Peyer's patch (tissue), 4 donors: ENCODE measurements around the gene CDH2.

Experiments used
- POLR2A ChIP-seq, 2 donors: fragments of 450-650 bp; IDR thresholded peaks; one replicate each; pipeline ENCODE4 v1.5.1; 2017; ENCODE audit warnings: antibody characterized with exemption in 2 of 2, mild to moderate bottlenecking in 2 of 2, moderate library complexity in 2 of 2
- TF ChIP-seq, protein P1 (sequence below), 6 experiments: fragments of 450-650 bp in 4 of 6; fragments of 200-600 bp in 2 of 6; sonication (generic) in 1 of 6; IDR thresholded peaks; one replicate each; pipeline ENCODE4 v1.5.1; 2017 to 2019; ENCODE audit warnings: antibody characterized with exemption in 6 of 6, mild to moderate bottlenecking in 3 of 6, moderate library complexity in 1 of 6

GRCh38 chr18:28151434-28151833 is 25.5 kb downstream of the CDH2 start:
- TF ChIP-seq, protein P1, sequence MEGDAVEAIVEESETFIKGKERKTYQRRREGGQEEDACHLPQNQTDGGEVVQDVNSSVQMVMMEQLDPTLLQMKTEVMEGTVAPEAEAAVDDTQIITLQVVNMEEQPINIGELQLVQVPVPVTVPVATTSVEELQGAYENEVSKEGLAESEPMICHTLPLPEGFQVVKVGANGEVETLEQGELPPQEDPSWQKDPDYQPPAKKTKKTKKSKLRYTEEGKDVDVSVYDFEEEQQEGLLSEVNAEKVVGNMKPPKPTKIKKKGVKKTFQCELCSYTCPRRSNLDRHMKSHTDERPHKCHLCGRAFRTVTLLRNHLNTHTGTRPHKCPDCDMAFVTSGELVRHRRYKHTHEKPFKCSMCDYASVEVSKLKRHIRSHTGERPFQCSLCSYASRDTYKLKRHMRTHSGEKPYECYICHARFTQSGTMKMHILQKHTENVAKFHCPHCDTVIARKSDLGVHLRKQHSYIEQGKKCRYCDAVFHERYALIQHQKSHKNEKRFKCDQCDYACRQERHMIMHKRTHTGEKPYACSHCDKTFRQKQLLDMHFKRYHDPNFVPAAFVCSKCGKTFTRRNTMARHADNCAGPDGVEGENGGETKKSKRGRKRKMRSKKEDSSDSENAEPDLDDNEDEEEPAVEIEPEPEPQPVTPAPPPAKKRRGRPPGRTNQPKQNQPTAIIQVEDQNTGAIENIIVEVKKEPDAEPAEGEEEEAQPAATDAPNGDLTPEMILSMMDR (IDR thresholded peaks at IDR 0.05): no peak
- TF ChIP-seq POLR2A (IDR thresholded peaks at IDR 0.05): no peak
